Stimulated activated CD8-positive, alpha-beta memory T cell treated with anti-CD3 and anti-CD28 coated beads, Interleukin-2, amount 100 ng/mL, for 48 hours (primary cell): ENCODE results near the gene PHACTR1.

Experiments
- DNase-seq, 2 donors: peaks; one replicate each; pipeline ENCODE4 v3.0.0-alpha.2; 2020; ENCODE audit warnings: low read depth in 2 of 2

The PHACTR1 gene

GRCh38 chr6:13071550-13072345, 355.2 kb downstream of the PHACTR1 start:
- no peak for DNase-seq

DNA sequence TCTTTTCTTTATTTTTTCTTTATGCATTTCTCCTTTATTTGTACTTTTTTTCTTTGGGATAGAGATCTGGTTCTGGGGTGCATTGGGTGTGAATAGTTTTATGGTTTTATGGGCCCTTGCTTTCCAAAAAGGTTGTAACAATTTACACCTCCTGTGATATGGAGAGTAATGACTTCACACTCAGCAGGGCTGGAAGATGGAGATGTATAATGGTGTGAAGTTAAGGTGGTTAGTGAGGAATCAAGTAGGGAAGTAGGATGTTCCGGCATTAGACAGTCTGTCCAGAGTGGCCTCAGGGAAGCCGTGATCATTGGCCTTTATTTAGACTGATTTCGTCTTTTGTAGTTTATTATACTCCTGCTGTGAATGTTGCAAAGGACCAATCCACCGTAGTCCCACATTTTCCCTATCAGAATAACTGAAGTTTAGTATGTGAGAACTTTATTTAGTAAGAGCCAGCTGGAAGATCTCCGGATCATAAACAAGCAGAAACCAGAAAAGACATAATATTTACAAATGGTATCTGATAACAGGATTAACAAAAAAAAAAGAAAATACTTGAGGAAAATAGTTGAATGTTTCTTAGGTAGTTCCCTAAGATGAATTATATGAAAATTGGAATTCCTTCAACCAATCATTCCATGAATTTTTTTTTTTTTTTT, 356.2 kb downstream of the PHACTR1 start:
- no peak for DNase-seq

GRCh38 chr6:13074415-13075140, 358.0 kb downstream of the PHACTR1 start:
- DNase-seq = no peak

- no peak for DNase-seq
Measured at GRCh38 chr6:13075141-13075845, 358.7 kb downstream of the PHACTR1 start.

- no peak for DNase-seq
Measured at GRCh38 chr6:13076575-13076974, 360.0 kb downstream of the PHACTR1 start.

DNA sequence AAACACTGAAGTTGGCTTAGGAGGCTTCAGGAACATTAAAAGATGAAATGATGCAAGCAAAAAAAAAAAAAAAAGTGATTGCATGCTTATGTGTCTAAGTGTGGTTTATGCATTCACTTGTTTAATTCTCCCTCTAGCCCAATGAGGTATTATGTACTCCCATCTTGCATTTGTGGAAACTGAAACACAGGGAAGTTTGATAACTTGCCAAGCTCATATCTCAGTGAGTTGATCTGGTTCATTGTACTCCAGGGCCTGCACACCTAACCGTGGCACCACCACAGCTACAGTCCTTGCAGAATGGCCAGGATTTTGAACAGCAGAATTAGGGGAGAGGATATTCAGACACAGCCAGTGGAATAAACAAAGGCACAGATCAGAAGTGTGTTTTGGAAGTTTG, 360.6 kb downstream of the PHACTR1 start:
- no peak for DNase-seq

DNA sequence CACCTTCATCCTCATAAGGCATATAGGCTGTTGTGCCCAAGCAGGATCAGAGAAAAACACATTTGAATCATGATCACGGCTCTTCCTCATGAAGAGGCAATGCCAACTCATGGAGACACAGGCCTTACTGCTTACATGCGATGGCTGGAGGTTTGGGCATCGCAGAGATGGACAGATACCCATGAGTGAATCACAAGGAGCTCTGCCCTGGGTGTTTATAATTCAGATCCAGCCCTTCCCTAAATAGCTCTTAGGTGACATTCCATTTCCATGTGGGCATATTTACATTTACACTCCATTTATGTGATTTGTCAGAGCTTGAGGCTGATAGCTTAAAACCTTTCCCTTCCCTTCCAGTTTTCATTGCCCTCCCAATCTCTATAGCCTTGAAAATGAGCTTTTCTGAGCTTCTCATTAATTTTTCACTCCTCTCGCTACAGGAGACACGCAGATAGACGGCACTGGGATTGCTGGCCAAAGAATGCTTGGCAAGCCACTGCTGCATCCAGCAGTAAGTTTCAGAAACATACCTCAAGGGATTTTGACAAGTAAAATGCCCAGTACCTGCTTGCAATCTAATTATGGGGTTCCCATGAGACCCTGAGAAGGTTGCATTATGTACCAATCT, 362.6 kb downstream of the PHACTR1 start:
- DNase-seq = no peak

- DNase-seq = no peak
Measured at GRCh38 chr6:13080462-13081188, 364.1 kb downstream of the PHACTR1 start.

- DNase-seq = no peak
Measured at GRCh38 chr6:13081189-13081563, 364.6 kb downstream of the PHACTR1 start.

DNA sequence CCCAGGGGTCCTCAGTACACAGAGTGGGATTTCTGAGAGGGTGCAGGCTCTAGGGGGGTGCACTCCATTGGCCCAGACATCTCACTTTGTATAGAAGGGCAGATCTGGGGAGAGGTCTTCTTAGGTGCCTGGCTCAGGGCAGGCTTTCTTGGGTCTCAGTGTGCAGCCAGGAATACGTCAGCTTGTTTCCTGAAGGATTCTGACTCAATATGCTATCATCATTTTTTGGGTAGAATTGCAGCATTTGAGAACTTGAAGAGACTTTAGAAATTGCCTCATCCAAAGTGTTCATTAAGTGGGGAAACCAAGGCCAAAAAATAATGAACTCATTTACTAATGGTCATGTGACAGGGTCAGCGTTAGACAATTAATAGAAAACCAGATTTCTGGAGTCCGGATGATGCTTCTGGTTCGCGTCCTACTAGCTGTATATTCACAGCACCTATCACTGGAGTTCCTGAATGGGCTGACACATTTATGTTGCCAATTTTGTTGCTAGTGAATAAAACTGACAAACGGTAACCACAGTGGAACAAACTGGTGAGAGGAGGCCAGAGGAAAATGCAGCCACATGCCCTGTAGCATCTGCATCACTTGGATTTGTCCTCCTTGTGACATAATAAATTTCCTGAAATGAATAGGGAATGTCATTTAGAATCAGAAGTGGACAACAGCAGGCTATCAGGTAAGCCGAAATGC, 372.9 kb downstream of the PHACTR1 start:
- no peak for DNase-seq

GRCh38 chr6:13091192-13091591, 374.6 kb downstream of the PHACTR1 start:
- DNase-seq = no peak

DNA sequence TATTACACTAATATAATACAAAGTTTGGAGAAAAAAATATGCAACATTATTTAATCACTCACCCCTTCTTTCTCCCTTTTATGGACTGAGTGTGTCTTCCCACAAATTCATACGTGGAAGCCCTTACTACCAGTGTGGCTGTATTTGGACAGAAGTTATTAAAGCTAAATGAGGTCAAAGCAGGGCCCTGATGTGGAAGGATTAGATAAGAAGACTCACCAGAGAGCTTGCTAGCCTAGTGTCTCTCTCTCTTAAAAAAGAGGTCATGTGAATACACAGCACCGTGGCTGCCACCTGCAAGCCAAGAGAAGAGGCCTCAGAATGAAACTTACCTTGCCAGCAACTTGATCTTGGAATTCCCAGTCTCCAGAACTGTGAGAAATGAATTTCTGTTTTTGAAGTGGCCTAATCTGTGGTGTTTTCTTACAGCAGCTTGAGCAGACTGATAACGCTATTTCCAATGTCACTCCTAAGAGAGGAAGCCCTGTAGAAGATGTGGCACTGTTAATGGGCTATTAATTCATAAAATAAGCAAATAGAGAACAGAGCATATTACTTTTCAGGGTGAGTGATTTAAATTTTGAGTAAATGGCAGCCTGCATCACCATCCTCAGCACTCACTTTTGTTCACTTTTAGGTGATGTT, 378.3 kb downstream of the PHACTR1 start:
- no peak for DNase-seq

DNA sequence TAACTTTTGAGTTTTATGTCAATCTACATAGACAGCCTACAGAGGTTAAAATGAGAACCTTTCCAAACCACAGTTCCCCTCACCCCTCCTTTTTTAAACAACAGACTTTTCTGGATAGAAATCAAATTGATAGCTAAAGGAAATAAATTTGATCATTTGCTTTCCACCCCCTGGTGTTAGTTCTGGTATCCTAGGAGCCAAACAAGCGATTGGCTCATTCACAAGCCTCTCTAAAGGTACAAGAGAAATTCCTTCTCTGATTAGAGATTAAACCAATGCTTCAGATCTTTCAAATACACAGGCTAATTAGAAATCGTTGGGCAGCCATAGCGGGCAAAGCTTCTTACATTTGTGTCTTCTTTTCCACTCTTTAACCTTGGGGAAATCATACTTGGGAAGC, 379.5 kb downstream of the PHACTR1 start:
- DNase-seq = no peak

GRCh38 chr6:13097454-13097853, 380.9 kb downstream of the PHACTR1 start:
- no peak for DNase-seq

DNA sequence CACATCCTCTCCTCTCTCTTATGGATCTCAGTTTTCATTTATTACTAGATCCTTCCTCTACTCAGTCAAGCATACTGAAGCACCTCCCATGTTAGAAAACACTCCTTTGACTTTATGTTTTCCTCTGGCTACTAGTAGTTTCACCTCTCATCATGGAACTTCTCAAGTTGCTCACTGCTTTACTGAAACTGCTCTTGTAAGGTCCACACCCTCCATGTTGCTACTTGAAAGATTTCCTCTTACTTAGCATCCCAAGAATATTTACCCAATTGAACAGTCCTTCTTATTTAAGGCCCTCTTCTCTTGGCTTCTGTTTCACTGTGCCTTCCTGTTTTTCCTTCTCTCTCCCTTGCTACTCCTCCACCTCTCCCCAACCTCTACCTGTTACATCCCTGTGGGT, 381.4 kb downstream of the PHACTR1 start:
- no peak for DNase-seq

GRCh38 chr6:13098793-13099570, 382.4 kb downstream of the PHACTR1 start:
- DNase-seq = no peak

DNA sequence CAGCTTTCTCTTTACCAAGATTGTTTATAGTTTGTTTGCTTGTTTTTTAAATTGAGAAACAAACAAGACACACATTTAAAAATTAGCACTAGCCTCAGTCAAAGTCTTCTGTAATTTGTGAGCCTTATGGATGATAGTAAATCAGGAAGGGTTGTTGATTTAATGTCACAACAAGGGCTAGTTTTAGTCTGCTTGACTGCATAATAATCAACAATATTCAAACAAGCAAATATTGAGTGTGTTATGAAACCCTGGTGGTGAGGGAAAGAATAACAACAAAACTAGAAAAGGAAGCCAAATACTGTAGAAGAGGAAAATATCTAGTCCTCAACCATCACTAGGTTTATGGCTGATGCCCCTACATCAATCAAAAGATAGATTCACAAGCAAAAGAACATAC, 383.2 kb downstream of the PHACTR1 start:
- DNase-seq = no peak

DNA sequence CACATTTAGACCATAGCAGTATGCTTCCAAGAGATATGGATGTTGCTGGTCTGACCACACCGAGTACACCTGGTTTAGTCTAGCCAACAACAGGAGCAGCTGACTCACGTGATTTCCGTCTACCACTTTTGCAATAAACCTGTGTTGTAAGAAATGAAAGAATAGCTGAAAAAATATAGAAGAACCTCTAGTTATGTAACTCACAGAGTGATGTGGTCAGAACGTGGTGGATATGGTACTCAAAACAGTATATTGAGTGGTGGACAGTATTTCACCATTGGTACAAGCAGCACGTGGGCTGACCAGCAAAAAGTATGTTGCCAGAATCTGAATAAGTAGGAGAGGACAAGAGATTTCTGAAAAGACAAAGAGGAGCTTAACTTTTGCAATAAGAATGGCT, 384.8 kb downstream of the PHACTR1 start:
- DNase-seq = no peak

DNA sequence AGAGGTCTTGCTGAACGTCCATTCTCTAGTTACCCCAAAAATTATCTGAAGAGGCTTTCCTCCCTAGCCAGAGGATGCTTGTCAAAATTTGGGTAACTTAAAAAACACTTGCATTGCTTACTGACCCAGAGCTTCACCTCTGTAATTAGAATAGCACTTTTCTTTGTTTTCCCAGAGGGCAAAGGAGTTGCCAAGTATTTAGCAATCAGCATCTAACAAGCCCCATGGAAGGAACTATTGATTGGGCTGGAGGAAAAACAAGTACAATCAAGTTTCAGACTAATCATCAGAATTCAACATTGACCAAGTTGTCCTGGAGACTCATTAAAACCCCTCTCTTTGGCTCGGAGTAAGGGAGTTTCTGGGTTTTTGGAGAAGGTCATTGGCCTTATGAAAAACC, 385.4 kb downstream of the PHACTR1 start:
- DNase-seq = no peak
